Endothelial cell of umbilical vein (primary cell): Measurements from ENCODE around the gene CIDEC. TPM values are rescaled to one million over a fixed set of nuclear protein-coding genes. Genes with fewer than 3 reads are reported as not detected.

Experiments
- BruUV-seq: library from RNA; stranded (reverse); fragments of 400-500 nt; replicated peaks from 2 replicates; lab custom pipeline; 2021; lab: Mats Ljungman, UMichigan
- CTCF ChIA-PET: fragments of 300-600, 350-600 bp; sonication (Branson Sonifier 250); formaldehyde crosslinking; loops from one replicate; lab custom pipeline; 2021; ENCODE audit warnings: antibody characterized with exemption, inconsistent platforms; lab: Charles Lee
- POLR2A ChIA-PET: fragments of 300-600, 350-600 bp; sonication (Branson Sonifier 250); formaldehyde crosslinking; loops from one replicate; lab custom pipeline; 2021; ENCODE audit warnings: antibody characterized with exemption, inconsistent platforms; lab: Charles Lee
- DNase-seq: peaks from one replicate; pipeline ENCODE4 v3.0.0-alpha.2; 2011; ENCODE audit warnings: low read depth, low spot score
- FAIRE-seq: peaks from 2 replicates; lab custom pipeline; 2011; peaks lifted over from hg19 to GRCh38; lab: Jason Lieb, UNC
- H2AFZ ChIP-seq: 2 replicates; pipeline ENCODE4 v1.6.0; 2012; ENCODE audit warnings: low read depth, low read length, control low read depth, inconsistent platforms
- H3K27ac ChIP-seq: 2 replicates; pipeline ENCODE4 v1.5.1; 2011; ENCODE audit warnings: low read depth, mild to moderate bottlenecking, control low read depth, low read length, moderate library complexity; ENCODE audit not compliant: insufficient read depth
- H3K27me3 ChIP-seq, 2 experiments: 2 replicates each; pipeline versions ENCODE4 v1.6.0 to v1.6.1; 2011; ENCODE audit warnings: low read length in 2 of 2, mixed read lengths in 1 of 2; ENCODE audit not compliant: control insufficient read depth in 2 of 2, insufficient read depth in 2 of 2
- H3K36me3 ChIP-seq, 2 experiments: 2 replicates in 1 of 2; 3 replicates in 1 of 2; pipeline ENCODE4 v1.5.1; 2011; ENCODE audit warnings: low read length in 2 of 2, mild to moderate bottlenecking in 1 of 2, moderate library complexity in 1 of 2; ENCODE audit not compliant: control insufficient read depth in 2 of 2, insufficient read depth in 2 of 2; ENCODE audit errors: extremely low read depth in 1 of 2
- H3K4me1 ChIP-seq: 3 replicates; pipeline ENCODE4 v1.5.1; 2011; ENCODE audit warnings: mild to moderate bottlenecking, low read length; ENCODE audit not compliant: control insufficient read depth, insufficient read depth; ENCODE audit errors: extremely low read depth
- H3K4me2 ChIP-seq: 2 replicates; pipeline ENCODE4 v1.6.1; 2011; ENCODE audit warnings: low read length, control low read depth, mixed read lengths; ENCODE audit not compliant: insufficient read depth
- H3K4me3 ChIP-seq, 3 experiments: fragments of 200-600 bp in 1 of 3; sonication (generic), shearing (Covaris generic) in 1 of 3; replicated peaks in 1 of 3; 2 replicates each; pipeline ENCODE4 v1.5.1; 2011 to 2016; ENCODE audit warnings: control low read depth in 3 of 3, low read length in 3 of 3, mild to moderate bottlenecking in 2 of 3, inconsistent platforms in 1 of 3, low read depth in 1 of 3, moderate library complexity in 1 of 3; ENCODE audit not compliant: insufficient read depth in 1 of 3
- H3K79me2 ChIP-seq: 2 replicates; pipeline ENCODE4 v1.6.0; 2012; ENCODE audit warnings: low read length, inconsistent platforms; ENCODE audit not compliant: control insufficient read depth, insufficient read depth
- H3K9ac ChIP-seq: replicated peaks from 2 replicates; pipeline ENCODE3; 2011; ENCODE audit warnings: low read length, control low read depth; ENCODE audit not compliant: insufficient read depth; ENCODE audit errors: extremely low read depth
- H3K9me1 ChIP-seq: replicated peaks from 3 replicates; pipeline ENCODE4 v1.6.0; 2011; ENCODE audit warnings: mild to moderate bottlenecking, low read length; ENCODE audit not compliant: control insufficient read depth, insufficient read depth; ENCODE audit errors: extremely low read depth
- H3K9me3 ChIP-seq: replicated peaks from 2 replicates; pipeline ENCODE4 v1.5.1; 2012; ENCODE audit warnings: low read length, inconsistent platforms; ENCODE audit not compliant: control insufficient read depth, insufficient read depth
- H4K20me1 ChIP-seq: replicated peaks from 2 replicates; pipeline ENCODE3; 2011; ENCODE audit warnings: mild to moderate bottlenecking, low read length; ENCODE audit not compliant: control insufficient read depth, insufficient read depth; ENCODE audit errors: extremely low read depth
- CTCF ChIP-seq, 2 donors: IDR thresholded peaks; 1 replicate in 1 of 2; 2 replicates in 1 of 2; pipeline ENCODE4 v1.5.1; 2011; ENCODE audit warnings: low read length in 2 of 2, mild to moderate bottlenecking in 2 of 2, moderate library complexity in 2 of 2, control low read depth in 1 of 2, inconsistent platforms in 1 of 2, low read depth in 1 of 2; ENCODE audit not compliant: insufficient read depth in 1 of 2; ENCODE audit errors: extremely low read depth in 1 of 2
- EZH2 ChIP-seq: IDR thresholded peaks from 2 replicates; pipeline ENCODE4 v1.6.1; 2012; ENCODE audit warnings: borderline replicate concordance, low read depth, mild to moderate bottlenecking, moderate library complexity, low read length, inconsistent platforms; ENCODE audit not compliant: severe bottlenecking
- FOS ChIP-seq: IDR thresholded peaks from 2 replicates; pipeline ENCODE4 v1.6.1; 2011; ENCODE audit warnings: mild to moderate bottlenecking, low read length, moderate library complexity, borderline replicate concordance; ENCODE audit not compliant: insufficient read depth
- GATA2 ChIP-seq: IDR thresholded peaks from 2 replicates; pipeline ENCODE4 v1.7.0; 2011; ENCODE audit warnings: low read depth, mild to moderate bottlenecking, moderate library complexity, mixed read lengths, low read length; ENCODE audit not compliant: insufficient read length, insufficient read depth
- JUN ChIP-seq: IDR thresholded peaks from 2 replicates; pipeline ENCODE4 v1.6.1; 2011; ENCODE audit warnings: borderline replicate concordance, low read depth; ENCODE audit not compliant: insufficient read length, insufficient read depth
- MAX ChIP-seq: IDR thresholded peaks from 2 replicates; pipeline ENCODE4 v1.6.1; 2011; ENCODE audit not compliant: insufficient read depth, insufficient read length
- MYC ChIP-seq: IDR thresholded peaks from one replicate; pipeline ENCODE4 v1.6.1; 2011; ENCODE audit warnings: mild to moderate bottlenecking, low read depth, low read length
- POLR2A ChIP-seq: IDR thresholded peaks from 2 replicates; pipeline ENCODE4 v1.6.1; 2012; ENCODE audit warnings: low read depth, mild to moderate bottlenecking, control low read depth, low read length
- POLR2AphosphoS5 ChIP-seq: IDR thresholded peaks from 2 replicates; pipeline ENCODE4 v1.6.1; 2012; ENCODE audit warnings: low read depth, mild to moderate bottlenecking, control low read depth, low read length, moderate library complexity; ENCODE audit not compliant: insufficient read depth
- dilution Hi-C: fragments of 300-500 bp; cut with MboI; formaldehyde crosslinking; loops from one replicate; pipeline ENCODE4 v1.15.0; 2019; ENCODE audit warnings: low sequenced_read_pairs; ENCODE audit not compliant: extremely low pct_ligation_motif_present
- intact Hi-C: fragments of 100-400 bp; cut with micrococcal nuclease; formaldehyde crosslinking; loops from one replicate; pipeline ENCODE4 v1.10.0; 2022
- polyA plus RNA-seq, 4 experiments: library from polyadenylated mRNA; depleted of rRNA in 3 of 4; stranded (reverse) in 3 of 4; unstranded in 1 of 4; fragments of >200 nt; gene quantifications; 2 replicates each; pipeline versions ENCODE4 v1.2.1 to v1.2.3, GENCODE V29; 2011 to 2012; ENCODE audit warnings: missing spikeins in 1 of 4
- total RNA-seq: library from RNA; stranded (reverse); gene quantifications from 2 replicates; pipeline ENCODE4 v1.2.3, GENCODE V29; 2021

The CIDEC gene
- total and polyA plus RNA-seq, 2 donors (not counting 3 experiments of a cell fraction or from before 2014, with no cell fraction given) = 0.14 TPM; not detected in 1

- no peaks in the 10 kb centered on the region for H4K20me1 ChIP-seq
- H3K4me1 ChIP-seq = peaks cover 25% of the 10 kb centered on the region
- H3K36me3 ChIP-seq = peaks cover 4 to 7% of the 10 kb centered on the region in 2 experiments
- no peaks in the 10 kb centered on the region for H3K9me3 ChIP-seq
- TF ChIP-seq MYC (no peak), FOS (no peak), GATA2 (no peak), EZH2 (no peak), JUN (no peak), POLR2AphosphoS5 (no peak), POLR2A (no peak), MAX (no peak), CTCF (IDR thresholded peaks at IDR 0.05; ENCODE audit: extremely low read depth in 1 of 2, insufficient read depth in 1 of 2, low read depth in 1 of 2, low read length in 2 of 2) (no peak)
- BruUV-seq = no TSS peak
- dilution Hi-C loops (no loop called here), intact Hi-C loops (no loop called here)
- no peak overlapping the region for H3K4me2 ChIP-seq
- H3K27me3 ChIP-seq = no peaks in the 10 kb centered on the region
- H3K9ac ChIP-seq = no peak overlapping the region
- no peak for FAIRE-seq
- no peak overlapping the region for H3K27ac ChIP-seq
- H2AFZ ChIP-seq = no peak overlapping the region
- H3K79me2 ChIP-seq = peaks cover 27% of the 10 kb centered on the region
- ChIA-PET CTCF (no interaction called here), POLR2A (no interaction called here)
- no peak for DNase-seq
- H3K4me3 ChIP-seq = no peak overlapping the region
- no peaks in the 10 kb centered on the region for H3K9me1 ChIP-seq
Measured at GRCh38 chr3:9888540-9888939, 8.5 kb upstream of the CIDEC start.
